ENCODE measurements around the gene CACNA2D4.

GRCh38 chr12:1823237-1823636, 95.2 kb downstream of the CACNA2D4 start:
- TF ChIP-seq, protein P1, sequence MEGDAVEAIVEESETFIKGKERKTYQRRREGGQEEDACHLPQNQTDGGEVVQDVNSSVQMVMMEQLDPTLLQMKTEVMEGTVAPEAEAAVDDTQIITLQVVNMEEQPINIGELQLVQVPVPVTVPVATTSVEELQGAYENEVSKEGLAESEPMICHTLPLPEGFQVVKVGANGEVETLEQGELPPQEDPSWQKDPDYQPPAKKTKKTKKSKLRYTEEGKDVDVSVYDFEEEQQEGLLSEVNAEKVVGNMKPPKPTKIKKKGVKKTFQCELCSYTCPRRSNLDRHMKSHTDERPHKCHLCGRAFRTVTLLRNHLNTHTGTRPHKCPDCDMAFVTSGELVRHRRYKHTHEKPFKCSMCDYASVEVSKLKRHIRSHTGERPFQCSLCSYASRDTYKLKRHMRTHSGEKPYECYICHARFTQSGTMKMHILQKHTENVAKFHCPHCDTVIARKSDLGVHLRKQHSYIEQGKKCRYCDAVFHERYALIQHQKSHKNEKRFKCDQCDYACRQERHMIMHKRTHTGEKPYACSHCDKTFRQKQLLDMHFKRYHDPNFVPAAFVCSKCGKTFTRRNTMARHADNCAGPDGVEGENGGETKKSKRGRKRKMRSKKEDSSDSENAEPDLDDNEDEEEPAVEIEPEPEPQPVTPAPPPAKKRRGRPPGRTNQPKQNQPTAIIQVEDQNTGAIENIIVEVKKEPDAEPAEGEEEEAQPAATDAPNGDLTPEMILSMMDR (IDR thresholded peaks at IDR 0.05; ENCODE audit: low read length) = no peak
- no peak for TF ChIP-seq EZH2 (optimal IDR thresholded peaks at IDR 0.05; ENCODE audit: low read depth, low read length)
